H9 (cell line): ENCODE results near the gene GCSAML. TPM values are rescaled to one million over a fixed set of nuclear protein-coding genes. Genes with fewer than 3 reads are reported as not detected.

ENCODE experiments used
- DNase-seq: peaks from one replicate; pipeline ENCODE4 v3.0.0-alpha.2; 2017
- H2AFZ ChIP-seq: one replicate; pipeline ENCODE4 v1.6.1; 2013; ENCODE audit warnings: mild to moderate bottlenecking, low read length, control low read depth, moderate library complexity
- H2AK5ac ChIP-seq: 2 replicates; pipeline ENCODE4 v1.6.1; 2013; ENCODE audit warnings: low read length, control low read depth, mixed read lengths; ENCODE audit not compliant: insufficient read length
- H2BK120ac ChIP-seq: one replicate; pipeline ENCODE4 v1.6.1; 2013; ENCODE audit warnings: low read depth, mild to moderate bottlenecking, low read length, control low read depth, inconsistent platforms; ENCODE audit not compliant: poor library complexity, severe bottlenecking
- H2BK12ac ChIP-seq: 2 replicates; pipeline ENCODE4 v1.6.1; 2013; ENCODE audit warnings: low read length, control low read depth, mixed read lengths, low read depth; ENCODE audit not compliant: insufficient read length
- H2BK15ac ChIP-seq: 2 replicates; pipeline ENCODE4 v1.6.1; 2013; ENCODE audit warnings: low read depth, low read length, control low read depth
- H2BK20ac ChIP-seq: one replicate; pipeline ENCODE4 v1.6.1; 2013; ENCODE audit warnings: low read depth, mild to moderate bottlenecking, low read length, control low read depth, inconsistent platforms; ENCODE audit not compliant: poor library complexity, severe bottlenecking
- H2BK5ac ChIP-seq: 2 replicates; pipeline ENCODE4 v1.6.1; 2013; ENCODE audit warnings: low read length, control low read depth, mixed read lengths; ENCODE audit not compliant: insufficient read length
- H3K14ac ChIP-seq: 2 replicates; pipeline ENCODE4 v1.6.1; 2013; ENCODE audit warnings: low read length, control low read depth; ENCODE audit not compliant: insufficient read depth
- H3K18ac ChIP-seq: 2 replicates; pipeline ENCODE4 v1.6.1; 2013; ENCODE audit warnings: low read depth, mild to moderate bottlenecking, mixed read lengths, low read length, control low read depth; ENCODE audit not compliant: insufficient read length
- H3K23ac ChIP-seq: 2 replicates; pipeline ENCODE4 v1.6.1; 2013; ENCODE audit warnings: low read length, control low read depth, mixed read lengths, low read depth; ENCODE audit not compliant: insufficient read length
- H3K23me2 ChIP-seq: 2 replicates; pipeline ENCODE4 v1.6.1; 2013; ENCODE audit warnings: low read depth, mild to moderate bottlenecking, mixed read lengths, low read length, control low read depth; ENCODE audit not compliant: insufficient read length, poor library complexity, severe bottlenecking
- H3K27ac ChIP-seq: 2 replicates; pipeline ENCODE4 v1.5.1; 2013; ENCODE audit warnings: low read length, control low read depth, mixed read lengths, low read depth; ENCODE audit not compliant: insufficient read length
- H3K27me3 ChIP-seq: 2 replicates; pipeline ENCODE4 v1.6.1; 2013; ENCODE audit warnings: low read length, control low read depth, inconsistent platforms; ENCODE audit not compliant: insufficient read depth
- H3K4ac ChIP-seq: 2 replicates; pipeline ENCODE4 v1.6.1; 2013; ENCODE audit warnings: low read depth, mild to moderate bottlenecking, control low read depth, inconsistent platforms, low read length, moderate library complexity
- H3K4me1 ChIP-seq: 2 replicates; pipeline ENCODE4 v1.6.1; 2013; ENCODE audit warnings: low read length, control low read depth, inconsistent platforms; ENCODE audit not compliant: insufficient read depth
- H3K4me2 ChIP-seq: 2 replicates; pipeline ENCODE4 v1.6.1; 2013; ENCODE audit warnings: low read length, control low read depth, mixed read lengths; ENCODE audit not compliant: insufficient read length, insufficient read depth
- H3K56ac ChIP-seq: 2 replicates; pipeline ENCODE4 v1.6.1; 2013; ENCODE audit warnings: low read depth, mild to moderate bottlenecking, mixed read lengths, low read length, control low read depth; ENCODE audit not compliant: insufficient read length
- H3K79me1 ChIP-seq: 2 replicates; pipeline ENCODE4 v1.6.1; 2013; ENCODE audit warnings: low read depth, mild to moderate bottlenecking, moderate library complexity, low read length, control low read depth, inconsistent platforms; ENCODE audit not compliant: insufficient read depth, poor library complexity, severe bottlenecking
- H3K79me2 ChIP-seq: 2 replicates; pipeline ENCODE4 v1.6.1; 2013; ENCODE audit warnings: low read length, control low read depth, inconsistent platforms; ENCODE audit not compliant: insufficient read depth
- H3K9ac ChIP-seq: 2 replicates; pipeline ENCODE4 v1.6.1; 2013; ENCODE audit warnings: low read length, control low read depth, mixed read lengths; ENCODE audit not compliant: insufficient read length; ENCODE audit errors: extremely low read depth
- H3K9me3 ChIP-seq: one replicate; pipeline ENCODE4 v1.6.1; 2013; ENCODE audit warnings: low read depth, low read length, inconsistent platforms; ENCODE audit not compliant: control insufficient read depth
- H3T11ph ChIP-seq: one replicate; pipeline ENCODE4 v1.6.1; 2013; ENCODE audit warnings: mild to moderate bottlenecking, low read length, control low read depth, inconsistent platforms
- H4K20me1 ChIP-seq: one replicate; pipeline ENCODE4 v1.6.1; 2013; ENCODE audit not compliant: control insufficient read depth, insufficient read length, insufficient read depth
- H4K5ac ChIP-seq: 2 replicates; pipeline ENCODE4 v1.6.1; 2013; ENCODE audit warnings: low read depth, mild to moderate bottlenecking, mixed read lengths, low read length, control low read depth; ENCODE audit not compliant: insufficient read length
- H4K8ac ChIP-seq: replicated peaks from 2 replicates; pipeline ENCODE4 v1.6.1; 2013; ENCODE audit warnings: low read length, control low read depth, mixed read lengths, low read depth; ENCODE audit not compliant: insufficient read length
- H4K91ac ChIP-seq: 2 replicates; pipeline ENCODE4 v1.6.1; 2013; ENCODE audit warnings: low read depth, mild to moderate bottlenecking, moderate library complexity, mixed read lengths, low read length, control low read depth; ENCODE audit not compliant: insufficient read length
- H3K27ac Mint-ChIP-seq, 3 experiments: 2 replicates in 2 of 3; 3 replicates in 1 of 3; pipeline ENCODE4 v1.8.0; 2020 to 2021; ENCODE audit warnings: mixed read lengths in 3 of 3, mild to moderate bottlenecking in 1 of 3, moderate library complexity in 1 of 3
- H3K27me3 Mint-ChIP-seq: 2 replicates; pipeline ENCODE4 v1.8.0; 2021; ENCODE audit warnings: low read depth, mild to moderate bottlenecking, moderate library complexity, mixed read lengths
- H3K36me3 Mint-ChIP-seq, 3 experiments: 2 replicates in 2 of 3; 3 replicates in 1 of 3; pipeline ENCODE4 v1.8.0; 2020 to 2021; ENCODE audit warnings: low read depth in 3 of 3, mixed read lengths in 3 of 3; ENCODE audit not compliant: insufficient read depth in 1 of 3
- H3K4me1 Mint-ChIP-seq, 2 experiments: 2 replicates each; pipeline ENCODE4 v1.8.0; 2020; ENCODE audit warnings: mixed read lengths in 2 of 2
- H3K4me3 Mint-ChIP-seq, 2 experiments: 2 replicates in 1 of 2; 3 replicates in 1 of 2; pipeline ENCODE4 v1.8.0; 2020 to 2021; ENCODE audit warnings: mild to moderate bottlenecking in 2 of 2, mixed read lengths in 2 of 2, moderate library complexity in 1 of 2
- H3K9me3 Mint-ChIP-seq, 2 experiments: 2 replicates in 1 of 2; 3 replicates in 1 of 2; pipeline ENCODE4 v1.8.0; 2020; ENCODE audit warnings: mild to moderate bottlenecking in 2 of 2, mixed read lengths in 2 of 2, moderate library complexity in 1 of 2
- WGBS: extraction: QIAGEN DNeasy Blood & Tissue Kit; methylation state at CpG from one replicate; pipeline ENCODE4 v1.1.7; 2013; ENCODE audit warnings: missing lambda C conversion rate, low lambda C conversion rate, mixed read lengths; ENCODE audit not compliant: insufficient read length; ENCODE audit errors: extremely low coverage; 5-methylcytosine and 5-hydroxymethylcytosine counted together
- total RNA-seq: library from RNA; stranded (reverse); gene quantifications from 2 replicates; pipeline ENCODE4 v1.2.1, GENCODE V29; 2021
- TF ChIP-seq, protein P1 (sequence below): fragments of 200-600 bp; sonication (generic); conservative IDR thresholded peaks from 3 replicates; pipeline ENCODE4 v1.8.0; 2021; ENCODE audit warnings: antibody characterized with exemption, mild to moderate bottlenecking

The GCSAML gene
- total RNA-seq, 1 experiment from 2014 or later: not detected

DNA sequence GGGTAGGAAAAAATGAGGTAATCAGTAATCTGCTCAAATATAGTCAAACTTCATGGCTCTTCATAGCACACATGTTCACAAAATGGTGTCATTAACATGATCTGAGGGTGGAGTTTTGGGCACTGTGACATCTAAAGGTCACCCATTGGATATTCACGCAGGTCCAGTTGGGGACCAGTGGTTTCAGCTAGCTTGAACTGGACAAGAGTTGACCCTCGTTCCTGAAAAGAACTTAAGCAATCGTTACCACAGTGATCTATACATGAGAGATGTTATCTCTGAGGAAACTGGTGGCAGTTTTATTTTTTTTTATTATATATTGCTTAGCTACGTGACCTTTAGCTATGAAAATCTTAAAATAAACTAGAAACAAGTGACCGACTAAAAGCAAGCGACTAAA lies 9.7 kb upstream of the GCSAML start:
- TF ChIP-seq, protein P1, sequence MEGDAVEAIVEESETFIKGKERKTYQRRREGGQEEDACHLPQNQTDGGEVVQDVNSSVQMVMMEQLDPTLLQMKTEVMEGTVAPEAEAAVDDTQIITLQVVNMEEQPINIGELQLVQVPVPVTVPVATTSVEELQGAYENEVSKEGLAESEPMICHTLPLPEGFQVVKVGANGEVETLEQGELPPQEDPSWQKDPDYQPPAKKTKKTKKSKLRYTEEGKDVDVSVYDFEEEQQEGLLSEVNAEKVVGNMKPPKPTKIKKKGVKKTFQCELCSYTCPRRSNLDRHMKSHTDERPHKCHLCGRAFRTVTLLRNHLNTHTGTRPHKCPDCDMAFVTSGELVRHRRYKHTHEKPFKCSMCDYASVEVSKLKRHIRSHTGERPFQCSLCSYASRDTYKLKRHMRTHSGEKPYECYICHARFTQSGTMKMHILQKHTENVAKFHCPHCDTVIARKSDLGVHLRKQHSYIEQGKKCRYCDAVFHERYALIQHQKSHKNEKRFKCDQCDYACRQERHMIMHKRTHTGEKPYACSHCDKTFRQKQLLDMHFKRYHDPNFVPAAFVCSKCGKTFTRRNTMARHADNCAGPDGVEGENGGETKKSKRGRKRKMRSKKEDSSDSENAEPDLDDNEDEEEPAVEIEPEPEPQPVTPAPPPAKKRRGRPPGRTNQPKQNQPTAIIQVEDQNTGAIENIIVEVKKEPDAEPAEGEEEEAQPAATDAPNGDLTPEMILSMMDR: no peak
- Histone ChIP-seq H2BK20ac (no peak overlapping the region), H3K9me3 (no peaks in the 10 kb centered on the region), H3T11ph (no peak overlapping the region), H2BK5ac (no peak overlapping the region), H3K27ac (no peak overlapping the region), H3K18ac (no peak overlapping the region), H3K4me1 (no peaks in the 10 kb centered on the region), H3K23me2 (no peaks in the 10 kb centered on the region), H2AK5ac (no peak overlapping the region), H4K8ac (no peak overlapping the region), H4K20me1 (no peaks in the 10 kb centered on the region), H3K27me3 (no peaks in the 10 kb centered on the region), H2AFZ (no peak overlapping the region), H3K4ac (no peak overlapping the region), H2BK15ac (no peak overlapping the region), H3K79me2 (no peaks in the 10 kb centered on the region), H3K9ac (no peak overlapping the region), H2BK12ac (no peak overlapping the region), H3K14ac (no peak overlapping the region), H4K5ac (no peak overlapping the region), H3K4me2 (no peak overlapping the region), H3K79me1 (no peaks in the 10 kb centered on the region), H3K56ac (no peak overlapping the region), H2BK120ac (no peak overlapping the region), H3K23ac (no peak overlapping the region), H4K91ac (no peak overlapping the region)
- Mint-ChIP-seq H3K4me3 (no peak overlapping the region), H3K36me3 (no peaks in the 10 kb centered on the region), H3K27me3 (no peaks in the 10 kb centered on the region), H3K4me1 (peaks cover 3 to 5% of the 10 kb centered on the region in 2 experiments), H3K9me3 (no peaks in the 10 kb centered on the region), H3K27ac (no peak overlapping the region)
- no peak for DNase-seq
- WGBS: no CpG with 5 or more reads among the region's 6 CpGs
